ENCODE results near the gene GALNT1.

The GALNT1 gene

GRCh38 chr18:35680139-35680551 is 98.6 kb downstream of the GALNT1 start:
- DNase-seq (ENCODE audit: low spot score) = no peak

GRCh38 chr18:35682281-35682867 is 100.8 kb downstream of the GALNT1 start:
- no peak for DNase-seq (ENCODE audit: low spot score)

- DNase-seq (ENCODE audit: low spot score) = no peak
These were observed 101.5 kb downstream of the GALNT1 start for GRCh38 chr18:35683021-35683420.

- no peak for DNase-seq (ENCODE audit: low spot score)
These were observed 107.2 kb downstream of the GALNT1 start for GRCh38 chr18:35688757-35689156.

- DNase-seq (ENCODE audit: low spot score) = no peak
These were observed 108.2 kb downstream of the GALNT1 start for GRCh38 chr18:35689728-35690127.

GRCh38 chr18:35691625-35692024 is 110.1 kb downstream of the GALNT1 start:
- DNase-seq (ENCODE audit: low spot score) = no peak

- peak; percentile 3 for DNase-seq (ENCODE audit: low spot score)
These were observed 111.3 kb downstream of the GALNT1 start for GRCh38 chr18:35692866-35693265.

- no peak for DNase-seq (ENCODE audit: low spot score)
These were observed 112.3 kb downstream of the GALNT1 start for GRCh38 chr18:35693829-35694228.

GRCh38 chr18:35694808-35695207 is 113.3 kb downstream of the GALNT1 start:
- no peak for DNase-seq (ENCODE audit: low spot score)

GRCh38 chr18:35695384-35695783 is 113.8 kb downstream of the GALNT1 start:
- no peak for DNase-seq (ENCODE audit: low spot score)

- no peak for DNase-seq (ENCODE audit: low spot score)
These were observed 114.3 kb downstream of the GALNT1 start for GRCh38 chr18:35695803-35696202.

GRCh38 chr18:35696307-35696706 is 114.8 kb downstream of the GALNT1 start:
- no peak for DNase-seq (ENCODE audit: low spot score)

GRCh38 chr18:35697869-35698268 is 116.3 kb downstream of the GALNT1 start:
- no peak for DNase-seq (ENCODE audit: low spot score)

GRCh38 chr18:35703043-35703688 is 121.6 kb downstream of the GALNT1 start:
- DNase-seq (ENCODE audit: low spot score) = no peak

GRCh38 chr18:35705988-35706387 is 124.4 kb downstream of the GALNT1 start:
- DNase-seq (ENCODE audit: low spot score) = no peak

- DNase-seq (ENCODE audit: low spot score) = no peak
These were observed 125.7 kb downstream of the GALNT1 start for GRCh38 chr18:35707247-35707646.

- DNase-seq (ENCODE audit: low spot score) = no peak
These were observed 126.1 kb downstream of the GALNT1 start for GRCh38 chr18:35707674-35708073.

- DNase-seq (ENCODE audit: low spot score) = no peak
These were observed 129.0 kb downstream of the GALNT1 start for GRCh38 chr18:35710581-35710980.

- DNase-seq (ENCODE audit: low spot score) = no peak
These were observed 129.7 kb downstream of the GALNT1 start for GRCh38 chr18:35711227-35711626.

GRCh38 chr18:35713545-35713944 is 132.0 kb downstream of the GALNT1 start:
- DNase-seq (ENCODE audit: low spot score) = no peak

- no peak for DNase-seq (ENCODE audit: low spot score)
These were observed 133.0 kb downstream of the GALNT1 start for GRCh38 chr18:35714539-35714938.

- DNase-seq (ENCODE audit: low spot score) = no peak
These were observed 133.6 kb downstream of the GALNT1 start for GRCh38 chr18:35715139-35715538.

GRCh38 chr18:35716169-35716831 is 134.8 kb downstream of the GALNT1 start:
- DNase-seq (ENCODE audit: low spot score) = no peak

- DNase-seq (ENCODE audit: low spot score) = no peak
These were observed 135.6 kb downstream of the GALNT1 start for GRCh38 chr18:35717182-35717581.
